T-helper 1 cell treated with Interleukin-12 subunit alpha and Interleukin-12 subunit beta and Interleukin-4 antibody, amounts not matched to agents 30 μg/mL and 1 μg/mL, for 36 hours (primary cell): ENCODE results near the gene SND1.

Source experiments
- H3K27ac Mint-ChIP-seq: one replicate; pipeline ENCODE4 v1.8.0; 2021; ENCODE audit warnings: mild to moderate bottlenecking, mixed read lengths
- H3K27me3 Mint-ChIP-seq: one replicate; pipeline ENCODE4 v1.8.0; 2021; ENCODE audit warnings: low read depth, mixed read lengths
- H3K36me3 Mint-ChIP-seq: one replicate; pipeline ENCODE4 v1.8.0; 2021; ENCODE audit warnings: low read depth, mixed read lengths
- H3K4me1 Mint-ChIP-seq: one replicate; pipeline ENCODE4 v1.8.0; 2021; ENCODE audit warnings: low read depth, mixed read lengths
- H3K4me3 Mint-ChIP-seq: one replicate; pipeline ENCODE4 v1.8.0; 2021; ENCODE audit warnings: mild to moderate bottlenecking, moderate library complexity, mixed read lengths
- H3K9me3 Mint-ChIP-seq: one replicate; pipeline ENCODE4 v1.8.0; 2021; ENCODE audit warnings: mixed read lengths

Gene SND1

DNA sequence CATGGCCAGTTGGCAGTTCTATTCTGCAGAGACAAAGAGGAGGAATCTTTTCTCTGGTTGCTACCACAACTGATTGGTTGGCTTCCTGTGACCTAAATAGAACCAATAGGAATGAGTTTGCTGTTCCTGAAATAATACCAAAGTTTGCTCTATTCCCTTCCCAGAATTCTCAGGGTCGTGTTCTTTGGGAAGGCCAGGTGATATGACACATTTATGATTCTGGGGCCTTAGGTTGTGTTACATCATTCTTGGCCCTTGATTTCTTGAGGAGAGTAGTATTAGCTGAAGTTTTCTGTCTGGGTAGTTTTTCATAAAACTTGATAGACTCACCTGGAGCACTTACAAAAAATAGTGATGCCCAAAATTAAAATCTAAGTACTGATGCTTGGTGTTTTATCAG is 207.3 kb downstream of the SND1 start:
- no peaks in the 10 kb centered on the region for H3K9me3 Mint-ChIP-seq
- H3K4me3 Mint-ChIP-seq = no peak overlapping the region
- H3K27me3 Mint-ChIP-seq = peaks cover 21% of the 10 kb centered on the region
- peaks cover 39% of the 10 kb centered on the region for H3K4me1 Mint-ChIP-seq
- peaks cover 16% of the 10 kb centered on the region for H3K36me3 Mint-ChIP-seq
- no peak overlapping the region for H3K27ac Mint-ChIP-seq

DNA sequence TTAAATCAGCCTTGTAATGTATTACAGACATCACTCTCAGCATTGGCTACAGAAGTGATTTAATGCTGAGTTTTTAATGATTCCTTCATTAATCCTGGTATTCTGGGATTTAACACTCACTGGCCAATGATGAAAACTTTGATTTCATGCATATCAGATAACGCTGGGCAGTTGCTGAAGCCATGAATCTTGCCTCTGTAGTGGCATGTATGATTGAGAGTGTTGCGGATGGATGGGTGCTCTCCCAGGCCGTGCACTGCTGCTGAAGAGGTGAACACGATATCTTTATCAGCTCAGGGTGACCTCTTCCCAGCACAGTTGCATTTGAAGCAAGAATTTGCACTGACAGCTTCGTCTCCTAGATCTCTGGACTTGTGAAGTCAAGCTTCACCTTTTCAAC is 210.5 kb downstream of the SND1 start:
- H3K27ac Mint-ChIP-seq = no peak overlapping the region
- H3K27me3 Mint-ChIP-seq = peaks cover 11% of the 10 kb centered on the region
- H3K36me3 Mint-ChIP-seq = peaks cover 21% of the 10 kb centered on the region
- H3K4me3 Mint-ChIP-seq = no peak overlapping the region
- peaks cover 37% of the 10 kb centered on the region for H3K4me1 Mint-ChIP-seq
- H3K9me3 Mint-ChIP-seq = no peaks in the 10 kb centered on the region

DNA sequence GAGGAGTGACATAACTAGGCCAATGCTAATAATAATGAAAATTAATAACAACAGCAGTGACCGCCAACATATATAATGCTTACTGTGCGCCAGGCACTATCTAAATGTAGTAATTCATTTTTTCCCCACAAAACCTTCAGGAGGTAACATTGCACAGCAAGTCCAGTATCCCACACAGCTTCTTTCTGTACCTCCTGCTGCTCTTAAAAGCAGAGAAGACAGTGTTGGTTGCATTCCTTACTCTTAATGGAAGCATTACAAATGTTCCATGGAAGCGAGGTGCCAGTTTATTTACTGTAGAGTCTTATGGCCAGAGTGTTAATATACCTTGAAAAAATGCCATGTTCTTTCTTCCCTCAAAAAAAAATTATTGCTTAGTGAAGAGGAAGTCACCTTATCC is 211.1 kb downstream of the SND1 start:
- peaks cover 11% of the 10 kb centered on the region for H3K27me3 Mint-ChIP-seq

DNA sequence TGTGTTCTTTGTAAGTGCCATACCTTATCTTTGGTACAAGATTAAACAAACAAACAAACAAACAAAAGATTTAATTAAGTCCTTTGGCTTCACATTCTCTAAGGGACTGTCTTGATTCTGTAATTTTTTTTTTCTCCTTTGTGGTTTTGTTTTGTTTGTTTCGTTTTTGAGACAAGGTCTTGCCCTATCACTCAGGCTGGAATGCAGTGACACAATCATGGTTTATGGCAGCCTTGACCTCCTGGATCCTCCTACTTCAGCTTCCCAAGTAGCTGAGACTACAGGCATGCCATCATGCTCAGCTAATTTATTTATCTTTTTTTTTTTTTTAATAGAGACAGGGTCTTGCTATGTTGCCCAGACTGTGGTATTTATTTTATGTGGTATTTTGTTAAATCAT is 213.5 kb downstream of the SND1 start:
- Mint-ChIP-seq H3K27ac (no peak overlapping the region), H3K36me3 (peaks cover 9% of the 10 kb centered on the region), H3K27me3 (no peaks in the 10 kb centered on the region), H3K9me3 (no peaks in the 10 kb centered on the region), H3K4me1 (peaks cover 17% of the 10 kb centered on the region), H3K4me3 (no peak overlapping the region)

More for the DNA sequence above, 211.1 kb downstream of the SND1 start:
- Mint-ChIP-seq H3K9me3 (no peaks in the 10 kb centered on the region), H3K4me3 (no peak overlapping the region), H3K36me3 (peaks cover 21% of the 10 kb centered on the region), H3K4me1 (peaks cover 39% of the 10 kb centered on the region), H3K27ac (no peak overlapping the region)

DNA sequence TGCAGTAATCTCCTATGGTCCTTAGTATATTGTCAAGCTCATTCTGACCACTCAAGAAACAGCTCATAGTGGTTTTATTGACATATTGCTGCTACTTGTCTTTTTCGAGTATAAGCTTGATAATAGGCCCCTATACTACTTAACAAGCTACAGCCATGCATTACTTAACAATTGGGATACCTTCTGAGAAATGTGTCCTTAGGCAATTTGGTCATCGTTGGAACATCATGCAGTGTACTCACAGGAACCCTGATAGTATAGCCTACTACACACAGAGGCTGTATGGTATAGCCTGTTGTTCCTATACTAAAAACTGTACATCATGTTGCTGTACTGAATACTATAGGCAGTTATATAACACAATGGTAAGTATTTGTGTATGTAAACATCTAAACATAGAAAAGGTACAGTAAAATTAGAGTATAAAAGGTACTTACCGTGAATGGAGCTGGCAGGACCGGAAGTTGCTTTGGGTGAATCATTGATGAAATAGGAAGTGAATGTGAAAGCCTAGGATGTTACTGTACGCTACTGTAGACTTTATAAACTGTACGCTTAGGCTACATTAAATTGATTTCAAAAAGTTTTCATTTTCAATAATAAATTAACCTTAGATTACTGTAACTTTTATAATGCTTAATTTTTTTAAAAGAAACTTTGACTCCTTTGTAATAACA is 218.4 kb downstream of the SND1 start:
- Mint-ChIP-seq H3K4me3 (no peak overlapping the region), H3K27ac (no peak overlapping the region), H3K4me1 (peaks cover 13% of the 10 kb centered on the region), H3K27me3 (no peaks in the 10 kb centered on the region), H3K9me3 (no peaks in the 10 kb centered on the region), H3K36me3 (peaks cover 9% of the 10 kb centered on the region)

DNA sequence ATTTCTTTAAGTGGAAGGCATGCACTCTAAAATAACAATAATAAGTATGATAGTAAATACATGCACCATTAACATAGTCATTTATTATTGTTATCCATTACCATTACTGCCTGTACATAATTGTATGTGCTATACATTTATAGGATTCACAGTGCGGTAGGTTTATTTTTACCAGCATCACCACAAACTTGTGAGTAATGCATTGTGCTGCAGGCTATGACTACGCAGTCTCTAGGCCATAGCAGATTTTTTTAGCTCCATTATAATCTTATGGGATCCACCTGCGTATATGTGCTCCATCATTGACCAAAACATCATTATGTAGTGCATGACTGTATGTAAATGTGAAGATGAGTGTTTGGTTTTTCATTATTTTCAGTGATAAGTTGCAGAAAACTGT is 219.2 kb downstream of the SND1 start:
- H3K9me3 Mint-ChIP-seq = no peaks in the 10 kb centered on the region
- H3K36me3 Mint-ChIP-seq = peaks cover 9% of the 10 kb centered on the region
- no peak overlapping the region for H3K27ac Mint-ChIP-seq
- H3K4me3 Mint-ChIP-seq = no peak overlapping the region
- peaks cover 11% of the 10 kb centered on the region for H3K4me1 Mint-ChIP-seq
- H3K27me3 Mint-ChIP-seq = no peaks in the 10 kb centered on the region

DNA sequence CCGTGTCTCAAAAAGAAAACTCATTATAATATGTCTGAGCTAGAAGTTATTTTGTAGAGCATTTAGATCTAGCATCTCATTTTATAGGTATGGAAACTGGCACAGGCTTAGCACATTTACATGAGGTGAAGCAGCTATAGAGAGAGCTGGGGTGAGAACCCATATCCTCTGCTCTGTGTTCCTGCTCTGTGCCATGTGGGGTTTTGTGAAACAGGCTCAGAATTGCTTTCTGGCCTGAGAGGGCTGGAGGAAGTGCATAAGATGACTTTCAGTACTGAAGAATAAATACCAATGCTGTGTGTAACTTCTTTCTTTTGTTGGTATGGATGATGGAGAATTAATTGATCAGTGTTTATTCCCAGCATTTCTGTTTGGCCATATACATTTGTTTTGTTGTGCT is 220.1 kb downstream of the SND1 start:
- Mint-ChIP-seq H3K36me3 (peaks cover 3% of the 10 kb centered on the region), H3K27me3 (no peaks in the 10 kb centered on the region), H3K27ac (no peak overlapping the region), H3K4me3 (no peak overlapping the region), H3K9me3 (no peaks in the 10 kb centered on the region), H3K4me1 (peaks cover 8% of the 10 kb centered on the region)

DNA sequence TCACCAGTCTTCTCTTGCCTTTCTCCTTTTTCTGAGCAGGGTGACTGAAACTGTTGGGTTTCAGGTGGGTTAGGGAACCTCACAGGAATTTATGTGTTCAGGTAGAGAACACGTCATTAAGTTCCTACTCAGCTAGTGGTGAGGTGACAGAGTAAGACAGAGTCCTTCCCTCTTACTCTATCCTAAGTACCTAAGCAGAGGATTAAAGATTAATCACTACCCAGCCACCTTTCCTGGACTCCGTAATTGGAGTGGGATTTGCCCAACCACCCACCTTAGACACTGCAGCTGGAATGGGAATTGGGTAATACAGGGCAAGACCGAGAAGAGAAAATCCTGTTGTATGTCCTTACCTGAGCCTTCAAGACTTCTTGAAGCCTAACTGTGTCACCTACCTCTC is 221.2 kb downstream of the SND1 start:
- H3K4me3 Mint-ChIP-seq = no peak overlapping the region
- H3K27ac Mint-ChIP-seq = no peak overlapping the region
- peaks cover 4% of the 10 kb centered on the region for H3K4me1 Mint-ChIP-seq
- no peaks in the 10 kb centered on the region for H3K36me3 Mint-ChIP-seq
- no peaks in the 10 kb centered on the region for H3K27me3 Mint-ChIP-seq
- no peaks in the 10 kb centered on the region for H3K9me3 Mint-ChIP-seq

DNA sequence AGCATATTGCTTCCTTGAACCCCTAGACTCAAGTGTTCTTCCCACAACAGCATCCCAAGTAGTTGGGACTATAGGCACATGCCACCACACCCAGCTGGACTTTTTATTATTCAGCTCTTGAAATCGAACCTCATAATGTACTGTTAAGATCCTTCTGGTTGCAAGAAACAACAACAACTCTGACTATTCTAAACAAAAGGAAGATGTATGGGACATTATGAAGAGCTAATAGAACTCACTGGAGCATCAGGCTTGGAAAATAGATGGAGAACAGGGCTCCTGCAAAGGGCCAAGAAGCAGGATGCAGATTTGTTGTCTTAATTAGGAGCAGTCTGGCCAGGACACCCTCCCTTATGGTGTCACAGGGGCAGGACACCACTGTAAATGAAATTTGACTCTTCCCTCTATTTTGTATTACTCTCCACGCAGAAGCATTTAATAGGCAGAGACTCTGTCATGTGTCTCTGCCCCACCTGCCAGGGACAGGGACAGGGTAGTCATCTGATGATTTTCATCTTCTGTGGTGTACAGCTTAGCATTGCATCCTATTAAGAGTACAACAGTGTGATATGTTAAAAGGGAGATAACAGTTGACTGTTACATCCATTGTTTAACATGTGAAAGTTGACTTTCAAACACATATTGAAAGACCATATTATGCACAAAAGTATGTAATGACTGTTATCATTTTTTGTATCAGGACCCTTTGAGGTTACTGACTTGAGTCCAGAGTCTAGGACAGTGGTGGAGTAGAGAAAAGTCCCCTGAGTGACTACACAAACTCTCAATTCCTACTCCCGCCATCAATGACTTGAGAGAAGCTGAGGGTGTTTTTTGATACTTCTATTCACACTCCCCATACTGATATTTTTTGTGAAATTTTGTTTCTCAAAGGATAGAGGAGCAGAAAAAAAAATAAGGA is 222.0 kb downstream of the SND1 start:
- Mint-ChIP-seq H3K4me3 (no peak overlapping the region), H3K4me1 (peaks cover 4% of the 10 kb centered on the region), H3K36me3 (no peaks in the 10 kb centered on the region), H3K27me3 (no peaks in the 10 kb centered on the region), H3K27ac (no peak overlapping the region), H3K9me3 (no peaks in the 10 kb centered on the region)

DNA sequence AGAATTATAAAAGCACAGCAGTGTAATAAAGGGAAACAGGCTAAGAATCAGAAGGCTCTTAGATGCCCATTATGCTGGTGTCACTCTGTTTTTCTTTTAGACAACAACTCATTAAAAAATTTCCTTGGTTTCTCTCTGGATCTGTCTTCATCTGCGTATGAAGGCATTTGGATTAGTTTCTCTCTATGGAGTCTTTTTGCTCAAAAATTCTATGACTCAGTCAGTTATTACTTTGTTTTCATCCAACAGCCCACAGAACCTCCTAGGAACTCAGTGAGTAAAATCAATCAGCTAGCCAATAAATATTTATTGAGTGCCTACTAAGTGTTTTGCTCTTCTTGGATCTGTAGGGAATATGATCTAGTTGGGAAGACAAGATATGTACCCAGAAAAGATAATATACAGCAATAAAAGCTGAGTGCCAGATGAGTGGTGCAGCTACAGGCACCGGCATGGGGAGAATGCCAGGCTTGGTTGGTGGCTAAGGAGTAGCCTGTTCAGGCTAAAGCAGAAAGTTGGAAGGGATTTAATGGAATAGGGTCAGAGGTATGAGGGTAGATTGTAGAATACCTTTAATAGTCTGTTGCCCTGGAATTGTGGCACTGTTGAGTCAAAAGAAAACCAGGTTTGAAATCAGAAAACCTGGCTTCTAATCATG is 223.1 kb downstream of the SND1 start:
- Mint-ChIP-seq H3K9me3 (no peaks in the 10 kb centered on the region), H3K4me3 (no peak overlapping the region), H3K27ac (no peak overlapping the region), H3K4me1 (peaks cover 4% of the 10 kb centered on the region), H3K27me3 (no peaks in the 10 kb centered on the region), H3K36me3 (no peaks in the 10 kb centered on the region)

DNA sequence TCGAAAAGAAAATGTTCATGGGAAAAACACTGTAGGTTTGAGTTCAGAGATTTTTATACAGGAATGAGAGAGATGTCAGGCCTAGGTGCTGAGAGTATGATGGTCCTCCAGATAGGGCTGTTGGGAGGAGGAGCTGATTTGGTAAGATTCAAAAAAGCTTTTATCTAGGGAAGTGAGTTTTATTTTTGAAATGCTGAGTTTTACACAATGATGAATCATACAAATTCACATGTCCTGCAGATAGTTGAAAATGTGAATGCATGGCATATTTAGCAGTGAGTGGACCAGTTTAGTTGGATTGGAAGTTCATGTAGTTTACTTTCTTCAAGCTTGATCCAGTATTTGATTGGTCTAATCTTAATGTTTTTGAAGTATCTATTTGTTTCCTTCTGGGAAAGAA is 224.4 kb downstream of the SND1 start:
- no peaks in the 10 kb centered on the region for H3K27me3 Mint-ChIP-seq
- no peaks in the 10 kb centered on the region for H3K36me3 Mint-ChIP-seq
- H3K9me3 Mint-ChIP-seq = no peaks in the 10 kb centered on the region
- H3K27ac Mint-ChIP-seq = no peak overlapping the region
- H3K4me1 Mint-ChIP-seq = peaks cover 7% of the 10 kb centered on the region
- H3K4me3 Mint-ChIP-seq = no peak overlapping the region

DNA sequence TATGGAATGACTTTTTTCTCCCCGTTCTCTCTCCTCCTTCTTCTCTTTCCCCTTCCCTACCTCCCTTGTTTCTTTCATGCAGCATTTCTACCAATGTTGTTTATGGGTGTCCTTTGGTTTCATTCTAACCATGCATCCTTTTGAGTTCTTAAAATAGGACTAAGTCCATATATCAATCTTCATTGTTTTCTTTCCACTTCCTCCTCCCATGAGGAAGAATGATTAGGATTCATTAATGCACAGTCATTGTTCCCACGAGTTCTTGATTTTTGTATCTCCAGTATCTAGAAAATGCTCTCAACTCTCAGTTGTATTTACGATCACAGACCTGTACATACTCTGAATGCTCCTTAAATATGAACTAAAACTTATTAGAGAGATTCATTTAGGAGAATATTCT is 226.0 kb downstream of the SND1 start:
- Mint-ChIP-seq H3K27me3 (no peaks in the 10 kb centered on the region), H3K4me3 (no peak overlapping the region), H3K4me1 (peaks cover 7% of the 10 kb centered on the region), H3K9me3 (no peaks in the 10 kb centered on the region), H3K36me3 (no peaks in the 10 kb centered on the region), H3K27ac (no peak overlapping the region)

DNA sequence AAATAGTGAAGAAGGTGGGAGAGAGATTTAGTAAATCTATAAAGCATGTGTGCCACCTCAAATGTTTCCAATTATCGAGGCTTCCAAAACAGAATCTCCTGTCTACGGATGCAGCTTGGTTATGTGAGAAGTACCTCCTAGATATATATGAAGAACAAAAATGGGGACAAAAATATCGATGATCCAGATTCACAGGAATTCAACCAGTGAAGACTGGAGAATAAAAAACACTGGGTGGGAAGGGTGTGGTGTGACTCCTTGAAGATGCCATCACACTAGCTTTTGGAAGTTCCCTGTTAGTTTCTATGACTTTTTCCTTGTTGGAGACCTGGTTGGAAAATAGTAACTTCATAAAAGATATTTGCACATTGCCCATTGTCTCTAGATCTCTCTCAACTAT is 226.8 kb downstream of the SND1 start:
- Mint-ChIP-seq H3K27ac (no peak overlapping the region), H3K4me3 (no peak overlapping the region), H3K9me3 (no peaks in the 10 kb centered on the region), H3K27me3 (no peaks in the 10 kb centered on the region), H3K36me3 (peaks cover 2% of the 10 kb centered on the region), H3K4me1 (peaks cover 7% of the 10 kb centered on the region)

DNA sequence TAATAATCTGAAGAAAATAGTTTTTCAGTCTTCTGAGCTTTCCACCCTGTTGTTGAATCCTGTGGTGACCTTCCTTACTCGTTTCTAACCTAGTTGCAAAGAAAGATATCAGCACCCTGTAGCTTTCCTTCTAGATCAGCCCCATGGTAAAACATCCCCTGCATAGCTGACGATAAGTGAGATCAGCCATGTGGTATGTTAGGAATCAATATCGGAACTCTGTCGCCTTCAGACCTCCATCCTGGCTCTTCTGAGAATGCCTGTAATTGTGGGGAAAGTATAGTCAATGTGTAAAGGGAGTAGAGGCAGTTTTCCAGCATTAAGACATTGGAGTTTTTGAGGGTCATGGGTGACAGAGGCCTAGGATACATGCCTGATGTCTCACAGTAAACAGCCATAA is 227.4 kb downstream of the SND1 start:
- Mint-ChIP-seq H3K4me1 (peaks cover 7% of the 10 kb centered on the region), H3K4me3 (no peak overlapping the region), H3K27me3 (no peaks in the 10 kb centered on the region), H3K27ac (no peak overlapping the region), H3K9me3 (no peaks in the 10 kb centered on the region), H3K36me3 (peaks cover 2% of the 10 kb centered on the region)

DNA sequence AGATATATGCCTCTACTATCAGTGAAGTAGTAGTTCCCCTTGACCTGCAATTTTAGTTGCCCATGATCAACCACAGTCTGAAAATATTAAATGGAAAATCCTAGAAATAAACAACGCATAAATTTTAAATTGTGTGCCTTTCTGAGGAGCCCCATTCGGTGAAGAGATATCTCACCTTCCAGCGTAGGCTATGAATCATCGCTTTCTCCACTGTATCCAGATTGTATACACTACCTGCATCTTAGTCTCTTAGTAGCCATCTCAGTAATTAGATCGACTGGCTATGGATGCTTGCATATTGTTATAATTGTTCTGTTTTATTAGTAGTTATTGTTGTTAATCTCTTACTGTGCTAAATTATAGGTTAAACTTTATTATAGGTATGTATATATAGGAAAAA is 227.9 kb downstream of the SND1 start:
- no peaks in the 10 kb centered on the region for H3K27me3 Mint-ChIP-seq
- H3K4me3 Mint-ChIP-seq = no peak overlapping the region
- H3K27ac Mint-ChIP-seq = no peak overlapping the region
- H3K36me3 Mint-ChIP-seq = peaks cover 2% of the 10 kb centered on the region
- H3K4me1 Mint-ChIP-seq = peaks cover 7% of the 10 kb centered on the region
- H3K9me3 Mint-ChIP-seq = no peaks in the 10 kb centered on the region
